Measurements from ENCODE around the gene CCDC195. TPM values are rescaled to one million over a fixed set of nuclear protein-coding genes. Genes with fewer than 3 reads are reported as not detected.

Gene CCDC195
- total and polyA plus RNA-seq, 2 experiments from 2014 or later: not detected

GRCh38 chr2:224736227-224736626 lies 20.1 kb upstream of the CCDC195 start:
- ATAC-seq: no peak
- no peaks in the 10 kb centered on the region; the same call in 1 of the 2 replicates for H3K9me2 ChIP-seq (ENCODE audit: insufficient read depth)
- H2AFZ ChIP-seq: no peak overlapping the region
- no peaks in the 10 kb centered on the region for H3F3A ChIP-seq (replicated peaks; ENCODE audit: low read depth)
- H3K4me1 Mint-ChIP-seq: no peaks in the 10 kb centered on the region
- TF ChIP-seq ETS1 (IDR thresholded peaks at IDR 0.05): no peak
- no peak for TF ChIP-seq ZNF462 (CRISPR knock-in tag; IDR thresholded peaks at IDR 0.05)
- no peak for TF ChIP-seq POLR2AphosphoS5 (IDR thresholded peaks at IDR 0.05; ENCODE audit: low read depth)
- TF ChIP-seq EZH2phosphoT487 (IDR thresholded peaks at IDR 0.05; ENCODE audit: unreplicated experiment): no peak
- no peak for TF ChIP-seq CREB1 (CRISPR knock-in tag; IDR thresholded peaks at IDR 0.05; ENCODE audit: low read depth)
- TF ChIP-seq EZH2 (IDR thresholded peaks at IDR 0.05; ENCODE audit: low read depth, unreplicated experiment): no peak
- no peak for TF ChIP-seq NANOG (IDR thresholded peaks at IDR 0.05; ENCODE audit: borderline replicate concordance)
- no peak for TF ChIP-seq CTCF (conservative IDR thresholded peaks at IDR 0.05; ENCODE audit: low read depth in 2 of 2)
- peaks cover 53% of the 10 kb centered on the region for H3K9me3 Mint-ChIP-seq
- no peak for DNase-seq (ENCODE audit: low spot score)
- H3K27me3 ChIP-seq (ENCODE audit: insufficient read depth): no peaks in the 10 kb centered on the region
- H3K79me2 ChIP-seq (replicated peaks; ENCODE audit: insufficient read depth): no peaks in the 10 kb centered on the region
- H3K4me2 ChIP-seq: no peak overlapping the region
- no peak overlapping the region for H3K4me3 ChIP-seq
- no peaks in the 10 kb centered on the region for H4K20me1 ChIP-seq (replicated peaks; ENCODE audit: insufficient read depth)
- H3K4me3 Mint-ChIP-seq: no peak overlapping the region
- no peak overlapping the region for H3K27ac ChIP-seq (ENCODE audit: low read depth)
- H3K27ac Mint-ChIP-seq: no peak overlapping the region
- no peaks in the 10 kb centered on the region for H3K4me1 ChIP-seq (ENCODE audit: insufficient read depth)
- no peaks in the 10 kb centered on the region for H3K27me3 Mint-ChIP-seq (ENCODE audit: insufficient read depth, low read depth, poor library complexity)
- peaks cover 31% of the 10 kb centered on the region for H3K36me3 Mint-ChIP-seq (ENCODE audit: low read depth)
- no peaks in the 10 kb centered on the region for H3K36me3 ChIP-seq (ENCODE audit: insufficient read depth)
